ENCODE data around the gene SNIP1. TPM values are rescaled to one million over a fixed set of nuclear protein-coding genes. Genes with fewer than 3 reads are reported as not detected.

Gene SNIP1
- total RNA-seq, 2 donors from 2014 or later, result 20.2 TPM

GRCh38 chr1:37556712-37557196 lies 2.7 kb upstream of the SNIP1 start, which contains the start of gene DNALI1:
Gene DNALI1 (plus strand): TSS chr1:37556940. CDS start chr1:37556995, 55 bp downstream.
- Mint-ChIP-seq H3K4me1 (peaks cover 32% of the 10 kb centered on the region), H3K4me3 (peak within 1 kb of the TSS; percentile 70), H3K9me3 (peaks cover 4% of the 10 kb centered on the region), H3K27me3 (ENCODE audit: insufficient read depth) (peaks cover 1% of the 10 kb centered on the region), H3K36me3 (ENCODE audit: low read depth) (peaks cover 15% of the 10 kb centered on the region), H3K27ac (peak within 1 kb of the TSS; percentile 92)
- Histone ChIP-seq H3K27ac (ENCODE audit: low read depth, low read length) (peak within 1 kb of the TSS; percentile 54), H3K9me3 (ENCODE audit: control insufficient read depth, low read length) (peaks cover 7% of the 10 kb centered on the region), H3K4me1 (ENCODE audit: control insufficient read depth, insufficient read depth, low read length) (peaks cover 8% of the 10 kb centered on the region), H3K4me3 (ENCODE audit: low read length) (peak within 1 kb of the TSS; percentile 78), H3K36me3 (ENCODE audit: control insufficient read depth, insufficient read depth, low read length) (peaks cover 14% of the 10 kb centered on the region), H3K9ac (ENCODE audit: extremely low read depth, low read length, poor library complexity, severe bottlenecking) (peak within 1 kb of the TSS; percentile 31), H3K27me3 (ENCODE audit: control insufficient read depth, insufficient read depth, low read length, poor library complexity, severe bottlenecking) (no peaks in the 10 kb centered on the region)
- peak; percentile 98 for DNase-seq
- no peak for TF ChIP-seq CTCF (conservative IDR thresholded peaks at IDR 0.05)
- 40 to 59% methylated on average over 16 to 31 of the region's 31 CpGs for WGBS, 2 experiments (ENCODE audit: insufficient coverage in 1 of 2, insufficient read length in 1 of 2)

GRCh38 chr1:37553598-37553926 lies 531 bp downstream of the SNIP1 start:
- H3K4me1 Mint-ChIP-seq, result peaks cover 26% of the 10 kb centered on the region
- H3K4me3 Mint-ChIP-seq, result peak overlapping the region; percentile 94
- H3K27me3 ChIP-seq (ENCODE audit: control insufficient read depth, insufficient read depth, low read length, poor library complexity, severe bottlenecking), result no peaks in the 10 kb centered on the region
- peaks cover 32% of the 10 kb centered on the region for H3K36me3 Mint-ChIP-seq (ENCODE audit: low read depth)
- H3K4me3 ChIP-seq (ENCODE audit: low read length), result peak overlapping the region; percentile 92
- H3K4me1 ChIP-seq (ENCODE audit: control insufficient read depth, insufficient read depth, low read length), result peaks cover 8% of the 10 kb centered on the region
- peak overlapping the region; percentile 92 for H3K9ac ChIP-seq (ENCODE audit: extremely low read depth, low read length, poor library complexity, severe bottlenecking)
- peaks cover 1% of the 10 kb centered on the region for H3K27me3 Mint-ChIP-seq (ENCODE audit: insufficient read depth)
- no peak for DNase-seq
- 9 to 10% methylated on average over 5 to 11 of the region's 11 CpGs for WGBS, 2 experiments (ENCODE audit: insufficient coverage in 1 of 2, insufficient read length in 1 of 2)
- H3K36me3 ChIP-seq (ENCODE audit: control insufficient read depth, insufficient read depth, low read length), result peaks cover 38% of the 10 kb centered on the region
- no peak overlapping the region for H3K27ac ChIP-seq (ENCODE audit: low read depth, low read length)
- no peak for TF ChIP-seq CTCF (conservative IDR thresholded peaks at IDR 0.05)
- peak overlapping the region; percentile 98 for H3K27ac Mint-ChIP-seq
- H3K9me3 Mint-ChIP-seq, result peaks cover 4% of the 10 kb centered on the region
- peaks cover 7% of the 10 kb centered on the region for H3K9me3 ChIP-seq (ENCODE audit: control insufficient read depth, low read length)

- no peak overlapping the region for H3K9ac ChIP-seq (ENCODE audit: extremely low read depth, low read length, poor library complexity, severe bottlenecking)
- peaks cover 11% of the 10 kb centered on the region for H3K4me1 Mint-ChIP-seq
These were observed 4.8 kb downstream of the SNIP1 start for GRCh38 chr1:37549341-37549740.

More at GRCh38 chr1:37549341-37549740, 4.8 kb downstream of the SNIP1 start:
- Mint-ChIP-seq H3K9me3 (peaks cover 2% of the 10 kb centered on the region), H3K4me3 (no peak overlapping the region), H3K27me3 (ENCODE audit: insufficient read depth) (no peaks in the 10 kb centered on the region), H3K36me3 (ENCODE audit: low read depth) (peaks cover 56% of the 10 kb centered on the region), H3K27ac (no peak overlapping the region)
- Histone ChIP-seq H3K9me3 (ENCODE audit: control insufficient read depth, low read length) (peaks cover under 1% of the 10 kb centered on the region), H3K27me3 (ENCODE audit: control insufficient read depth, insufficient read depth, low read length, poor library complexity, severe bottlenecking) (no peaks in the 10 kb centered on the region), H3K36me3 (ENCODE audit: control insufficient read depth, insufficient read depth, low read length) (peaks cover 73% of the 10 kb centered on the region), H3K4me3 (ENCODE audit: low read length) (no peak overlapping the region), H3K4me1 (ENCODE audit: control insufficient read depth, insufficient read depth, low read length) (no peaks in the 10 kb centered on the region), H3K27ac (ENCODE audit: low read depth, low read length) (no peak overlapping the region)
- TF ChIP-seq CTCF (conservative IDR thresholded peaks at IDR 0.05), result no peak
- 90 to 94% methylated on average over 5 to 6 of the region's 6 CpGs for WGBS, 2 experiments (ENCODE audit: insufficient coverage in 1 of 2, insufficient read length in 1 of 2)
- no peak for DNase-seq
